ENCODE measurements around the gene ADK. TPM values are rescaled to one million over a fixed set of nuclear protein-coding genes. Genes with fewer than 3 reads are reported as not detected.

Gene ADK
- total RNA-seq, 3 donors from 2014 or later = 13.8 to 24.0 (median 22.9) TPM

- intact Hi-C loops (cut with DNase I, micrococcal nuclease) = no loop called here
- DNase-seq = no peak
- H3K9me3 ChIP-seq = no peaks in the 10 kb centered on the region
- ATAC-seq = peak; percentile 38
- TF ChIP-seq CTCF (IDR thresholded peaks at IDR 0.05) = no peak
- H3K4me1 ChIP-seq (ENCODE audit: low read depth) = no peaks in the 10 kb centered on the region
- no peak overlapping the region for H3K4me3 ChIP-seq
- no peaks in the 10 kb centered on the region for H3K36me3 ChIP-seq (ENCODE audit: low read depth)
Measured at GRCh38 chr10:74753442-74754211, 602.6 kb downstream of the ADK start.

GRCh38 chr10:74754381-74754821 is 603.4 kb downstream of the ADK start:
- ATAC-seq (no peak), DNase-seq (no peak)
- no peak for TF ChIP-seq CTCF (IDR thresholded peaks at IDR 0.05)
- Histone ChIP-seq H3K9me3 (no peaks in the 10 kb centered on the region), H3K36me3 (ENCODE audit: low read depth) (no peaks in the 10 kb centered on the region), H3K4me1 (ENCODE audit: low read depth) (no peaks in the 10 kb centered on the region), H3K4me3 (no peak overlapping the region)
- intact Hi-C loops (cut with DNase I, micrococcal nuclease) = no loop called here

- ATAC-seq = no peak
- no peaks in the 10 kb centered on the region for H3K36me3 ChIP-seq (ENCODE audit: low read depth)
- intact Hi-C loops (cut with DNase I, micrococcal nuclease) = no loop called here
- no peaks in the 10 kb centered on the region for H3K9me3 ChIP-seq
- no peaks in the 10 kb centered on the region for H3K4me1 ChIP-seq (ENCODE audit: low read depth)
- no peak overlapping the region for H3K4me3 ChIP-seq
- no peak for TF ChIP-seq CTCF (IDR thresholded peaks at IDR 0.05)
- DNase-seq = no peak
Measured at GRCh38 chr10:74755273-74755672, 604.3 kb downstream of the ADK start.

Other genes starting within 250 kb of the ADK start
- 10 to 100 TPM in 1 of 3 donors, 1 to 10 TPM in 2; 4.6 to 10.3 (median 5.8) TPM for gene PLAU, start 240.1 kb upstream of the ADK start, total RNA-seq
- gene VCL, start 153.1 kb upstream of the ADK start, total RNA-seq = 100 to 1,000 TPM; 114 to 292 (median 117) TPM
- gene AP3M1, start 393 bp upstream of the ADK start, total RNA-seq = 10 to 100 TPM; 25.3 to 36.9 (median 33.7) TPM